RWPE2 (cell line): ENCODE results near the gene SLC30A2.

Experiments used
- ATAC-seq: fragments of 200-7000 bp; cut with Tn5 transposase; 3 replicates; pipeline ENCODE4 v1.9.1; 2021; ENCODE audit warnings: low read depth
- DNase-seq: peaks from one replicate; pipeline ENCODE4 v3.0.0-alpha.2; 2020; ENCODE audit warnings: low spot score
- H3K27ac ChIP-seq: fragments of 450-650 bp; 2 replicates; pipeline ENCODE4 v1.5.1; 2017; ENCODE audit warnings: mild to moderate bottlenecking; ENCODE audit not compliant: poor library complexity, severe bottlenecking
- H3K27me3 ChIP-seq: fragments of 250-450 bp; sonication (Bioruptor Pico); 2 replicates; pipeline ENCODE4 v1.5.1; 2021; ENCODE audit warnings: mild to moderate bottlenecking, moderate library complexity; ENCODE audit not compliant: insufficient read depth, poor library complexity, severe bottlenecking
- H3K36me3 ChIP-seq: fragments of 250-450 bp; sonication (Bioruptor Pico); 2 replicates; pipeline ENCODE4 v1.5.1; 2020; ENCODE audit warnings: low read depth, mild to moderate bottlenecking, moderate library complexity
- H3K4me1 ChIP-seq: fragments of 250-450 bp; sonication (Bioruptor Pico); 2 replicates; pipeline ENCODE4 v1.5.1; 2021; ENCODE audit warnings: mild to moderate bottlenecking, moderate library complexity; ENCODE audit not compliant: insufficient read depth, poor library complexity, severe bottlenecking
- H3K4me3 ChIP-seq: fragments of 250-450 bp; sonication (Bioruptor Pico); 2 replicates; pipeline ENCODE4 v1.5.1; 2021; ENCODE audit warnings: mild to moderate bottlenecking, moderate library complexity; ENCODE audit not compliant: severe bottlenecking
- H3K9me3 ChIP-seq: fragments of 250-450 bp; sonication (Bioruptor Pico); 2 replicates; pipeline ENCODE4 v1.5.1; 2021; ENCODE audit warnings: mild to moderate bottlenecking, moderate library complexity; ENCODE audit not compliant: severe bottlenecking
- TF ChIP-seq, protein P1 (sequence below): fragments of 450-650 bp; IDR thresholded peaks from one replicate; pipeline ENCODE4 v1.5.1; 2017; ENCODE audit warnings: mild to moderate bottlenecking, moderate library complexity; ENCODE audit not compliant: poor library complexity, severe bottlenecking

Gene SLC30A2

DNA sequence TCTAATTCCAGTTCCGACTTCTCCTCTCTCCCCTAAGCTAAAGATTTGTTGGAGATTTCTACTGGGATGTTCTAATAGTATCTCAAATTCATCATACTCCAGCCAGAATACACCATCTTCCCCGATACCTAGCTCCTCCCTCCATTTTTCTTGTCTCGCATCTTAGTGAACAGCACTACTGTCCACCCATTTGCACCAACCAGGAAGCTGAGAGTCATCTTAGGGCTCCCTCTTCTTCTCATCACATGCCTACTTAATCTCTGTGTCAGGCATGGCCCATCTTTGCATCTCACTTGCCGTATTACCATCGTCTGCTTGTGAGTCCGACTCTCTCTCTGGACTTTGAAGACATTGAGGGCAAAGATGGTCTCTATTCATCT, 25.0 kb upstream of the SLC30A2 start:
- DNase-seq (no peak), ATAC-seq (no peak)
- Histone ChIP-seq H3K27me3 (no peaks in the 10 kb centered on the region), H3K4me1 (no peaks in the 10 kb centered on the region), H3K9me3 (no peaks in the 10 kb centered on the region), H3K36me3 (no peaks in the 10 kb centered on the region), H3K27ac (no peak overlapping the region), H3K4me3 (no peak overlapping the region)
- TF ChIP-seq, protein P1, sequence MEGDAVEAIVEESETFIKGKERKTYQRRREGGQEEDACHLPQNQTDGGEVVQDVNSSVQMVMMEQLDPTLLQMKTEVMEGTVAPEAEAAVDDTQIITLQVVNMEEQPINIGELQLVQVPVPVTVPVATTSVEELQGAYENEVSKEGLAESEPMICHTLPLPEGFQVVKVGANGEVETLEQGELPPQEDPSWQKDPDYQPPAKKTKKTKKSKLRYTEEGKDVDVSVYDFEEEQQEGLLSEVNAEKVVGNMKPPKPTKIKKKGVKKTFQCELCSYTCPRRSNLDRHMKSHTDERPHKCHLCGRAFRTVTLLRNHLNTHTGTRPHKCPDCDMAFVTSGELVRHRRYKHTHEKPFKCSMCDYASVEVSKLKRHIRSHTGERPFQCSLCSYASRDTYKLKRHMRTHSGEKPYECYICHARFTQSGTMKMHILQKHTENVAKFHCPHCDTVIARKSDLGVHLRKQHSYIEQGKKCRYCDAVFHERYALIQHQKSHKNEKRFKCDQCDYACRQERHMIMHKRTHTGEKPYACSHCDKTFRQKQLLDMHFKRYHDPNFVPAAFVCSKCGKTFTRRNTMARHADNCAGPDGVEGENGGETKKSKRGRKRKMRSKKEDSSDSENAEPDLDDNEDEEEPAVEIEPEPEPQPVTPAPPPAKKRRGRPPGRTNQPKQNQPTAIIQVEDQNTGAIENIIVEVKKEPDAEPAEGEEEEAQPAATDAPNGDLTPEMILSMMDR, result no peak

DNA sequence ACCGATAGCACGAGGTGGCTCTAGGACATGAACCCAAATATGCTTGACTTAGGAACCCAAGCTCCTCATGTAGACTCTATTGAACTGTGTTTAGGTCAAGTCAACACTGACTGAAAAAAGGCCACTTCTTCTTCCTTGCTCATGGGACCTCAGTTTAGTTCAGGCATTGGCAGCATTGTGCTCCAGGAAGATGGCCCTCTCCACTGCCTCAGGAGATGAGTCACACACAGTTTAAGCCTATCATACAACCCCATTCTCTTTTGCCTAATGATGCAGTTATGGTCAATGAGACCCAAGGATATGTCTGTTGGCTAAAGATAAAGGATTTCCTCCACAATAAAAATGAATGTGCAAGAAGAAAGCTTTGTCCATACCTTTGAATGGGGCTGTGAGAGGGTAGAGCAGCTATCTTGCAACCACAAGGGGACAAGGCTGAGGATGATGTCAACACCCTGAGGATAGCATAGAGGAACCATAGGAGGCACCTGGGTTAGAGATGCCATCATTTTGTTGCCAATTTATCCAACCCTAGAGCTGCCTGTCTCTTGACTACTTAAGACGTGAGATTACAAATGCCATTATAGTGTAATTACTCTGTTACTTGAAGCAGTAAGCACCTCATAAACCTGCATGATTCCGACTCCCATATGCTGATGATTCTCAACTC, 24.5 kb upstream of the SLC30A2 start:
- H3K4me1 ChIP-seq, result no peaks in the 10 kb centered on the region
- no peak overlapping the region for H3K4me3 ChIP-seq
- H3K27ac ChIP-seq, result no peak overlapping the region
- DNase-seq (no peak), ATAC-seq (no peak)
- TF ChIP-seq, protein P1, result no peak
- no peaks in the 10 kb centered on the region for H3K36me3 ChIP-seq
- no peaks in the 10 kb centered on the region for H3K27me3 ChIP-seq
- no peaks in the 10 kb centered on the region for H3K9me3 ChIP-seq

DNA sequence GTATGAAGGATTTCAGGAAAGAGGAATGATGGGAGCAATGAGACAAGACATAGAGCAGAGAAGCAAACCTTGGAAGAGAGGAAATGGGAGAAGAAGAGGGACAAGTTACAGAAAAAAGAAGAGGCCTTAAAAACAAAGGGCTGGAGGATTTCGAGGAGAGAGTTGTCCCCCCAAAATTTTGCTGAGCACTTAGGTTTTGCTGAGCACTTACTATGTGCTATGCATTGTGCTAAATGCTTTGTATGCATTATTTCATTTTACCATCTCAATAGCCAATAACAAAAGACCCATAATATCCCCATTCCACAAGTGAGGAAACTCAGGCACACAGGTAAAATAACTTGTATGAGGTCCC, 24.0 kb upstream of the SLC30A2 start:
- Histone ChIP-seq H3K9me3 (no peaks in the 10 kb centered on the region), H3K4me1 (no peaks in the 10 kb centered on the region), H3K36me3 (no peaks in the 10 kb centered on the region), H3K27me3 (no peaks in the 10 kb centered on the region), H3K27ac (no peak overlapping the region), H3K4me3 (no peak overlapping the region)
- ATAC-seq (no peak), DNase-seq (no peak)
- TF ChIP-seq, protein P1, result no peak

DNA sequence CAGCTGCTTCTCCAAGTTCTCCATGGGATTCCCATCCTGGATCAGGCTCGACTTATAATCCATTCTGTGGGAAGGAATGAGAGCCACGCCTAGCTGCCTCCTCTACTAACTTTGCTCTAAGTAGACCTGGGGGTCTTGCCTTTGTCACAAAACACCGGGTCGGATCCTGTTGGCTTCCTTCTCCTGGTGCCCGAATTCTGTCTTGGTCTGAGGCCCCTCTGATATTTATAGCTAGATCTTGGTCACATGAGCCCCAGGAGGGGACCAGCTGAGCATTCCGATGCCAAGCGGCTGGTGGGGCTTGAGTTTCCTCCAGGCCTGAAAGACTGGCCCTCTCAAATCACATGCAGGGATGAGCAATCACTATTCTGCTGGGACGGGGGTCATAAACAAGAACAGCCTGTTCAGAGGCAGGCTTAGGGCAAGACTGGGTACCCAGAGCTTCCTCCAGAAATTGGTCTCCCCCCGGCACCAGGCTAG, 21.6 kb upstream of the SLC30A2 start, which contains the start of gene TRIM63:
Gene TRIM63, minus strand, starts transcription at position 199 of the 480 bp plus-strand sequence. Its CDS starts 136 bp downstream, at position 63.
- Histone ChIP-seq H3K36me3 (no peaks in the 10 kb centered on the region), H3K4me1 (no peaks in the 10 kb centered on the region), H3K9me3 (no peaks in the 10 kb centered on the region), H3K4me3 (no peak within 1 kb of the TSS), H3K27ac (no peak within 1 kb of the TSS), H3K27me3 (no peaks in the 10 kb centered on the region)
- DNase-seq, result no peak
- no peak for ATAC-seq
- TF ChIP-seq, protein P1, result no peak

DNA sequence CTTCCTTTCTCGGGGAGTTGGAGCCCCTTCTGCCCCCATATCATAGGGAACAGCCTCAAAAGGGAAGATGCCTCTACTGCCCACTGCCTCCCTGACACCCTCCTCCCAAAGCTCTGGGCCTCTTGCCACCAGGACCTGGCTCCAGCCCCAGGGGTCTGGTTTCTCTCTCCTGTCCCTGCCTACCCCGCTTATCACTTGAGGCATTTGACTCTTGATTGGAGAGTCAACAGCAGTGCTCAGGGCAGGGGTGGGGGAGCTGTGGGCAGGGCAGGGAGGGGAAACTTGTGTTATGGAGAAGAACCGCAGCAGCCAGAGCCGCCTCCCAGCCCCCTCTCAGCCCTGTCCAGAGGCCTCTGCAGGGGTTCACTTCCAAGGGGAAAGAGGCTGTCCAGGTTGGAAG, 20.9 kb upstream of the SLC30A2 start:
- no peak for ATAC-seq
- Histone ChIP-seq H3K27me3 (no peaks in the 10 kb centered on the region), H3K27ac (no peak overlapping the region), H3K36me3 (no peaks in the 10 kb centered on the region), H3K4me3 (no peak overlapping the region), H3K9me3 (no peaks in the 10 kb centered on the region), H3K4me1 (no peaks in the 10 kb centered on the region)
- DNase-seq, result no peak
- TF ChIP-seq, protein P1, result no peak
